Activated CD8-positive, alpha-beta memory T cell treated with anti-CD3 and anti-CD28 coated beads, Interleukin-2, amount 10 ng/mL, durations not matched to agents 7 days and 5 days (primary cell): ENCODE measurements around the gene DDX25. TPM values are rescaled to one million over a fixed set of nuclear protein-coding genes. Genes with fewer than 3 reads are reported as not detected.
"Not testable (repeated sequence)": the region's sequence is repeated elsewhere in the genome, so short reads cannot be mapped to it uniquely, and the experiment has no call there.

Source experiments
- ATAC-seq: fragments of 150-1000 bp; cut with Tn5 transposase; one replicate; pipeline ENCODE4 v1.10.0; 2021; ENCODE audit warnings: moderate library complexity
- CTCF ChIA-PET: fragments of 350-600 bp; sonication (Branson Sonifier 250); formaldehyde crosslinking; loops from one replicate; lab custom pipeline; 2021; ENCODE audit warnings: antibody characterized with exemption; lab: Charles Lee
- DNase-seq: peaks from one replicate; pipeline ENCODE4 v3.0.0-alpha.2; 2020
- H3K27ac Mint-ChIP-seq: one replicate; pipeline ENCODE4 v1.8.0; 2021; ENCODE audit warnings: mild to moderate bottlenecking, mixed read lengths
- H3K27me3 Mint-ChIP-seq: one replicate; pipeline ENCODE4 v1.8.0; 2021; ENCODE audit warnings: mixed read lengths
- H3K36me3 Mint-ChIP-seq: one replicate; pipeline ENCODE4 v1.8.0; 2021; ENCODE audit warnings: mild to moderate bottlenecking, mixed read lengths
- H3K4me1 Mint-ChIP-seq: one replicate; pipeline ENCODE4 v1.8.0; 2021; ENCODE audit warnings: mixed read lengths
- H3K4me3 Mint-ChIP-seq: one replicate; pipeline ENCODE4 v1.8.0; 2021; ENCODE audit warnings: mild to moderate bottlenecking, moderate library complexity, mixed read lengths
- H3K9me3 Mint-ChIP-seq: one replicate; pipeline ENCODE4 v1.8.0; 2022; ENCODE audit warnings: low read depth, mixed read lengths
- total RNA-seq, 2 experiments: library from RNA; stranded (reverse); gene quantifications; one replicate each; pipeline ENCODE4 v1.2.3, GENCODE V29; 2021

Gene DDX25
- total RNA-seq, 2 experiments from 2014 or later, result 0.50 TPM; not detected in 1

- ATAC-seq, result peak; percentile 89
- H3K9me3 Mint-ChIP-seq, result no peaks in the 10 kb centered on the region
- H3K27ac Mint-ChIP-seq, result peak within 1 kb of the TSS; percentile 98
- CTCF ChIA-PET, result interaction anchor here (0.6 to 3.8 kb wide), 9 partner anchors 10 to 1142 kb away, joined by 3 to 26 read pairs (median 4); partner anchors contain the start of genes CHEK1, DDX25 and PUS3
- H3K4me1 Mint-ChIP-seq, result peaks cover 34% of the 10 kb centered on the region
- peaks cover 6% of the 10 kb centered on the region for H3K27me3 Mint-ChIP-seq
- peaks cover 10% of the 10 kb centered on the region for H3K36me3 Mint-ChIP-seq
- peak within 1 kb of the TSS; percentile 81 for H3K4me3 Mint-ChIP-seq
- peak; percentile 97 for DNase-seq
Observed at GRCh38 chr11:125887373-125888324, 16.7 kb upstream of the DDX25 start, which contains the start of gene HYLS1. Gene HYLS1 (plus strand): TSS chr11:125887668. CDS start chr11:125899369, 11,701 bp downstream.

DNA sequence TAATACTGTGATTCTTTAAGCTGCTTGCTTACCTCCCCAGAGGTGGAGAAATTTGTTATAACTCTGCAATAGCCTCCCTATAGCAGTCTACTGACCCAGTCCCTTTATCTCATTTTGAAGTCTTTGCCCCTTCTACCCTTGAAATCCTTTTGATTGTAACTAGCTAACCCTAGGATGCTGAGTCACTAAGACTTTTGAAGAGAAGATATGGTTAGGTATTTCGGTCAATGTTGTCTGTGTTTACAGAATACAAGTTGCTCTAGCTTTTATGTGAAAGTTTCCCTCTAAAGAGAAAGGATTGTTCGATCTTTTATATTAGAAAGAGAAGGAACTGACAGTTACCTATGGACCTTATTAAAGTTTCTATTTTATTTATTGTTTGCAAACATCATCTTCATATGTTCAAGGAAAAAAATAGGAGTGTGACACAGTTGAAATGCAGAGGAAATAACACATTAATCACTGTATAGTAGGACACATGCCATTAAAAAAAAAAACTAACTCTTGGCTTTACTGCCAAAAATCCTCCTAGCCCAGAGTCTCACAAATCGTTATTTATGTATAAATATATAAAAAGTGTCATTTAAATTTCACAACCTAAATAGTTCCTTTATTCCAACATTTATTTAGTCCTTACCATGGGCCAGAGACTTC, 13.7 kb upstream of the DDX25 start:
- Mint-ChIP-seq H3K9me3 (no peaks in the 10 kb centered on the region), H3K27ac (peak overlapping the region; percentile 13), H3K27me3 (peaks cover 6% of the 10 kb centered on the region), H3K4me1 (peaks cover 39% of the 10 kb centered on the region), H3K4me3 (peak overlapping the region; percentile 14), H3K36me3 (peaks cover 31% of the 10 kb centered on the region)
- ATAC-seq, result no peak
- DNase-seq, result no peak
- CTCF ChIA-PET, result interaction anchor here (1.2 kb wide), 1 partner anchor 15 kb away, joined by 3 read pairs; no protein-coding TSS in a partner anchor

GRCh38 chr11:125892071-125892470, 12.2 kb upstream of the DDX25 start:
- peaks cover 31% of the 10 kb centered on the region for H3K36me3 Mint-ChIP-seq
- H3K27ac Mint-ChIP-seq, result no peak overlapping the region
- CTCF ChIA-PET, result no interaction called here
- no peaks in the 10 kb centered on the region for H3K9me3 Mint-ChIP-seq
- H3K4me3 Mint-ChIP-seq, result no peak overlapping the region
- ATAC-seq, result no peak
- peaks cover 37% of the 10 kb centered on the region for H3K4me1 Mint-ChIP-seq
- DNase-seq, result no peak
- peaks cover 5% of the 10 kb centered on the region for H3K27me3 Mint-ChIP-seq

DNA sequence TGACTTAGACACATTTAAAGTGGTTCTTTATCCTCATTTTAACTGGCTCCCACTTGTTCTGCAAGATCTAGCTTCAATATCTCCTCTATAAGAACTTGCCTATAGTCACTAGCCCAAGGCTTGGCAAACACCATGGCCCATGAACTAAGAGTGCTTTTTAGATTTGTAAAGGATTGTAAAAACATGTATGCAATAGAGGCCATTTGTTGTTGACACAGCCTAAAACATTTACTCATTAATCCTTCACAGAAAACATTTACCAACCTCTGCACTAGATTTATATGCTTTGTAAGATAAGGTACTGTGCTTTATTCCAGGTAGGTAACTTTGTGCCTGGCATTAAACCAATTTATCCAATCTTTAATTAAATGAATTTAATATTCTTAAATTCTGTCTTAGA, 11.3 kb upstream of the DDX25 start:
- H3K4me3 Mint-ChIP-seq, result no peak overlapping the region
- H3K4me1 Mint-ChIP-seq, result peaks cover 40% of the 10 kb centered on the region
- ATAC-seq, result no peak
- no peak overlapping the region for H3K27ac Mint-ChIP-seq
- no peaks in the 10 kb centered on the region for H3K9me3 Mint-ChIP-seq
- CTCF ChIA-PET, result no interaction called here
- no peak for DNase-seq
- H3K27me3 Mint-ChIP-seq, result no peaks in the 10 kb centered on the region
- peaks cover 32% of the 10 kb centered on the region for H3K36me3 Mint-ChIP-seq

DNA sequence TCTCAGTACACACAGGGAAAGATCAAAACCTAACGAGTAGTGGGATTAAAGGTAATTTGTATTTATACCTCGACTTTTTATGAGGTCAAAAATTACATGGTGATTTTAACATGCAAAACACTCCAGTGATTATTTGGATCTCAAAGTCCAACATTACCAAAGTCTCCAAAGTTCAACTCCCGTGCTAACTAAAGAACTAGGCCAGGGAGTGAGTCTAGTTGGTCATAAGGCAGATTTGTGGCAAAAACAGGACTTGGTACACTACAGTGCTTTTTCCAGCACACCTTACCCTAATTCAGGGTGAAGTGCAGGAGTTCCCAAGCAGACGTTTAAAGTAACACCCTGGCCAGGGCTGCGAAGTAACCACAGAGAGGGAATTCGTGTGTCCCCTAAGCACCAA, 2.4 kb upstream of the DDX25 start:
- CTCF ChIA-PET, result interaction anchor here (1.5 kb wide), 1 partner anchor 304 kb away, joined by 3 read pairs; no protein-coding TSS in a partner anchor
- peaks cover 25% of the 10 kb centered on the region for H3K36me3 Mint-ChIP-seq
- H3K4me3 Mint-ChIP-seq, result peak overlapping the region; percentile 99
- peak overlapping the region; percentile 43 for H3K27ac Mint-ChIP-seq
- H3K9me3 Mint-ChIP-seq, result no peaks in the 10 kb centered on the region
- no peak for ATAC-seq
- peaks cover 31% of the 10 kb centered on the region for H3K27me3 Mint-ChIP-seq
- H3K4me1 Mint-ChIP-seq, result peaks cover 49% of the 10 kb centered on the region
- DNase-seq, result no peak

- Mint-ChIP-seq H3K36me3 (peaks cover 25% of the 10 kb centered on the region), H3K9me3 (no peaks in the 10 kb centered on the region), H3K4me3 (peak overlapping the region; percentile 99), H3K27me3 (peaks cover 32% of the 10 kb centered on the region), H3K27ac (peak overlapping the region; percentile 88), H3K4me1 (peaks cover 46% of the 10 kb centered on the region)
- no peak for DNase-seq
- CTCF ChIA-PET, result interaction anchor here (1.0 to 2.4 kb wide), 5 partner anchors 15 to 333 kb away, joined by 3 to 26 read pairs (median 4); partner anchors contain the start of genes EI24 and HYLS1
- no peak for ATAC-seq
Observed at GRCh38 chr11:125902277-125902926, 1.9 kb upstream of the DDX25 start.

DNA sequence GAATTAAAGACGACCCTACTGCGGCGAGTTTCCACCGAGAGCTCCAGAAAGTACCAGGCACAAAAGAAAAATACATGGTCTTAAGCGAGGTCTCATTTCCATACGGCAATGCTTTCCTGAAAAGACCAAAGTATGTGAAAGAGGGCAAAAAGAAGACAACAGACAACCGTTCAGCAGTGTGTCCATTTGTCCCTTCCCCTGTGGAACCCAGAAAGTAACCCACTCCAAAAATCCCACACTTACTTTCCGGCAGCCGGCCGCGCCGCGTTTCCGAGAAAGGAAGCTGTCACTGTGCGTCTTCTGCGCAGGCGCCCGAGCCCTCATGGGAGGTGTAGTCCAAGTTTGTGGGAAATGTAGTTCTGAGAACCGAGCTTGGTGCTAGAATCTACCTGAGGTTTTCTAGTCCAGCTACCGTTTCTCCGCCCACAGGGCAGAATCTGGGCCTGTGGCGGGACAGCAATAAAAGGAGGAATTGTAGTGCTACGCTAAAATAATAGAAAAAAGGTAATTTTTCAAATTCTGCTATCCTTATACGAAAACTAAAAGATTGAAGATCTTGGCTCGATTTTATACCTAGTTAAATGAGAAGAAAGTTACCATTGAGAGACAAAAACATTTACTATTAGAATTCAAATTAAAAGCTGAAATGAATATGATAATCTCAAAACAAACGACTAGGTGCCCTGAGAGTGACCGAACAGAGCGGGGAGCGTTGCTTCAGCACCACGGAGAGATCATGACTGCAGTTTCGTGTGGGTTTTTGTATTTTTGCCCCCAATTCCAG, 1.2 kb upstream of the DDX25 start, which contains the start of gene PUS3:
TSS of gene PUS3 (minus strand) at position 280 of the 784 bp plus-strand sequence. CDS start 6,922 bp downstream, outside the sequence.
- Mint-ChIP-seq H3K27me3 (peaks cover 39% of the 10 kb centered on the region), H3K4me1 (peaks cover 39% of the 10 kb centered on the region), H3K4me3 (peak within 1 kb of the TSS; percentile 99), H3K9me3 (no peaks in the 10 kb centered on the region), H3K27ac (peak within 1 kb of the TSS; percentile 88), H3K36me3 (peaks cover 21% of the 10 kb centered on the region)
- CTCF ChIA-PET, result interaction anchor here (1.0 to 2.4 kb wide), 5 partner anchors 16 to 334 kb away, joined by 3 to 26 read pairs (median 4); partner anchors contain the start of genes EI24 and HYLS1
- peak; percentile 93 for DNase-seq
- ATAC-seq, result peak; percentile 96

- ATAC-seq (no peak), DNase-seq (no peak)
- Mint-ChIP-seq H3K4me3 (peak overlapping the region; percentile 22), H3K4me1 (peaks cover 34% of the 10 kb centered on the region), H3K36me3 (peaks cover 13% of the 10 kb centered on the region), H3K27ac (no peak overlapping the region), H3K27me3 (peaks cover 51% of the 10 kb centered on the region), H3K9me3 (no peaks in the 10 kb centered on the region)
- CTCF ChIA-PET, result interaction anchor here (2.4 kb wide), 1 partner anchor 17 kb away, joined by 26 read pairs; the partner anchor contains the start of gene HYLS1
Observed at GRCh38 chr11:125904678-125905077, 370 bp downstream of the DDX25 start.

GRCh38 chr11:125910226-125910849, 6.0 kb downstream of the DDX25 start:
- Mint-ChIP-seq H3K27me3 (peaks cover 57% of the 10 kb centered on the region), H3K9me3 (no peaks in the 10 kb centered on the region)
- CTCF ChIA-PET, result interaction anchor here (0.6 kb wide), 1 partner anchor 23 kb away, joined by 4 read pairs; no protein-coding TSS in a partner anchor

GRCh38 chr11:125914601-125915000, 10.3 kb downstream of the DDX25 start:
- CTCF ChIA-PET, H3K4me3 Mint-ChIP-seq, H3K36me3 Mint-ChIP-seq, H3K27ac Mint-ChIP-seq, H3K9me3 Mint-ChIP-seq, DNase-seq, ATAC-seq, H3K4me1 Mint-ChIP-seq: not testable (repeated sequence)
- H3K27me3 Mint-ChIP-seq, result peaks cover 47% of the 10 kb centered on the region

More at GRCh38 chr11:125910226-125910849, 6.0 kb downstream of the DDX25 start:
- Mint-ChIP-seq H3K4me1 (peaks cover under 1% of the 10 kb centered on the region), H3K4me3 (no peak overlapping the region), H3K36me3 (no peaks in the 10 kb centered on the region), H3K27ac (no peak overlapping the region)
- ATAC-seq (no peak), DNase-seq (no peak)

GRCh38 chr11:125916683-125917347, 12.5 kb downstream of the DDX25 start:
- H3K9me3 Mint-ChIP-seq, result no peaks in the 10 kb centered on the region

More at GRCh38 chr11:125916683-125917347, 12.5 kb downstream of the DDX25 start:
- ATAC-seq (no peak), DNase-seq (no peak)
- CTCF ChIA-PET, result interaction anchor here (1.4 kb wide), 1 partner anchor 277 kb away, joined by 5 read pairs; no protein-coding TSS in a partner anchor
- no peaks in the 10 kb centered on the region for H3K36me3 Mint-ChIP-seq
- no peak overlapping the region for H3K4me3 Mint-ChIP-seq
- no peak overlapping the region for H3K27ac Mint-ChIP-seq
- H3K4me1 Mint-ChIP-seq, result no peaks in the 10 kb centered on the region
- peaks cover 35% of the 10 kb centered on the region for H3K27me3 Mint-ChIP-seq
